H54 (cell line): ENCODE results near the gene KIAA0319L.

Source experiments
- DNase-seq: peaks from one replicate; pipeline ENCODE4 v3.0.0; 2011; ENCODE audit warnings: low spot score, mixed read lengths; ENCODE audit not compliant: insufficient read length
- FAIRE-seq: peaks from 3 replicates; lab custom pipeline; 2011; peaks lifted over from hg19 to GRCh38; lab: Jason Lieb, UNC
- POLR2A ChIP-seq: IDR thresholded peaks from 2 replicates; pipeline ENCODE4 v1.6.1; 2011; ENCODE audit warnings: low read depth, mild to moderate bottlenecking, low read length

Gene KIAA0319L

GRCh38 chr1:35564037-35564883, 7.1 kb upstream of the KIAA0319L start:
- no peak for TF ChIP-seq POLR2A
- peak; percentile 85 for DNase-seq
- FAIRE-seq: no peak

- DNase-seq (no peak), FAIRE-seq (no peak)
- no peak for TF ChIP-seq POLR2A
These were observed 6.0 kb upstream of the KIAA0319L start for GRCh38 chr1:35563166-35563565.

- no peak for TF ChIP-seq POLR2A
- FAIRE-seq: no peak
- DNase-seq: no peak
These were observed 4.9 kb upstream of the KIAA0319L start for GRCh38 chr1:35561972-35562680.

GRCh38 chr1:35561297-35561971, 4.2 kb upstream of the KIAA0319L start:
- TF ChIP-seq POLR2A: no peak
- no peak for DNase-seq
- no peak for FAIRE-seq

- TF ChIP-seq POLR2A: no peak
- DNase-seq: no peak
- no peak for FAIRE-seq
These were observed 3.3 kb upstream of the KIAA0319L start for GRCh38 chr1:35560256-35561225.

DNA sequence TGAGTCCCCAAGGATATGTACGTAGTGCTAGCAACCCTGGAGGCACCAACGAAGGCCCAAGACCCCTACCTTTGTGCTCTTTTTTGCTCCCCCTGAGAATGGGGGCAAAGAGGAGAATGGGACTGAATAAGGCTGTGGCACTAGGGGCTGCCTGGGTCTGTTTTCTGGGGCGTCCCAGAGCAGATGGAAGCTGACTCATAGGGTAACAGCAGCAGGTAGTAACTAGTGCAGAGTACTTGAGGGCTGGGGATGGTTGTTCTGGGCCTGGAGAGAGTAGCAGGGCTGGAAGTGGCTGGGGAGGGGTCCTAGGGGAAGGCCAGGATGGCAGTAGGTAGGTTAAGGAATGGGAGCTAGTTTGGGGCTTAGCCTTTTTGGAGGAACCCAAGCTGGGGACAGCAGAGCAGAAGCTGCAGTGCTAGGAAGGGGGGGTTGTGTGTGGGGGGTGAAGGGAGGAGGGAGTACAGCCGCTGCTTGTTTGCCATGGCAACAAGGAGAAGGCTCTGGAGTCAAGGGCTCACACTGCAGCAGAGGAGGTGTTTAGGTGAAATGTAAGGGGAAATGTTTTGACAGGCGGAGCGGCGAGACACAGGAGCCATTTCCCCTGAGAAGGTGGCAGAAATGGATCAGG, 2.2 kb upstream of the KIAA0319L start:
- no peak for TF ChIP-seq POLR2A
- DNase-seq (no peak), FAIRE-seq (no peak)

- no peak for DNase-seq
- no peak for FAIRE-seq
- no peak for TF ChIP-seq POLR2A
These were observed 1.4 kb upstream of the KIAA0319L start for GRCh38 chr1:35558374-35559316.

- FAIRE-seq (no peak), DNase-seq (peak; percentile 90)
- peak; percentile 90 for TF ChIP-seq POLR2A
These were observed 589 bp upstream of the KIAA0319L start, which contains the start of gene NCDN for GRCh38 chr1:35557611-35558373. Gene NCDN (plus strand): TSS chr1:35557799. CDS start chr1:35558191, 392 bp downstream.

DNA sequence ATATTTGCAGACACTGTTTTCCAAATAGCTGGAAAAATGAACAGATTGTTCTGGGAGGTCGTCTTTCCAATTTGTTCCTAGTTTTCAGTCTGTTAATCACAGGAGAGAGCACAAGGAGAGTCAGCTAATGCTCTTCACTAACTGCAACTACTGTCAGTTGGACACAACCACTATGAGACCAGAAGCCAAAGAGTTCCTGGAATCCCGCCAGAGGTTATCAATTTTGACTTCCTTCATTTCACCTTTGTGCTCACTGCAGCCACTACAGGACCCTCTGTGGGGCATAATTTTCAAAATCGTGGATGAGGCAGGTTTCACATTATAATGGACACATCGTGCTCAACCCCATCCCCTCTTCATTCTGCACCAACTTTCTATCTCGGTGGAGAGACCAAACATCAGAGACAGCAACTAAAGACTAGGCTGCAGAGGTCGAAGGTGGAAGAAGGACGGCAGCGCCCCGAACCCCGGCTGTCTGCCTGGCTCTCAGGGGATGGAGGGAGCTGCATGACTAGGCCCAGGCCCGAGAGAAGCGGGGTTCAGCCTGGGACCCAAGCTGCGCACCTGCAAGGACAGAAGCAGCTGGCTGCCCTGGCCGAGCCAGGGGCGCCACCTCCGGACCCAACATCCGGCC, 602 bp downstream of the KIAA0319L start:
- DNase-seq (no peak), FAIRE-seq (no peak)
- no peak for TF ChIP-seq POLR2A

DNA sequence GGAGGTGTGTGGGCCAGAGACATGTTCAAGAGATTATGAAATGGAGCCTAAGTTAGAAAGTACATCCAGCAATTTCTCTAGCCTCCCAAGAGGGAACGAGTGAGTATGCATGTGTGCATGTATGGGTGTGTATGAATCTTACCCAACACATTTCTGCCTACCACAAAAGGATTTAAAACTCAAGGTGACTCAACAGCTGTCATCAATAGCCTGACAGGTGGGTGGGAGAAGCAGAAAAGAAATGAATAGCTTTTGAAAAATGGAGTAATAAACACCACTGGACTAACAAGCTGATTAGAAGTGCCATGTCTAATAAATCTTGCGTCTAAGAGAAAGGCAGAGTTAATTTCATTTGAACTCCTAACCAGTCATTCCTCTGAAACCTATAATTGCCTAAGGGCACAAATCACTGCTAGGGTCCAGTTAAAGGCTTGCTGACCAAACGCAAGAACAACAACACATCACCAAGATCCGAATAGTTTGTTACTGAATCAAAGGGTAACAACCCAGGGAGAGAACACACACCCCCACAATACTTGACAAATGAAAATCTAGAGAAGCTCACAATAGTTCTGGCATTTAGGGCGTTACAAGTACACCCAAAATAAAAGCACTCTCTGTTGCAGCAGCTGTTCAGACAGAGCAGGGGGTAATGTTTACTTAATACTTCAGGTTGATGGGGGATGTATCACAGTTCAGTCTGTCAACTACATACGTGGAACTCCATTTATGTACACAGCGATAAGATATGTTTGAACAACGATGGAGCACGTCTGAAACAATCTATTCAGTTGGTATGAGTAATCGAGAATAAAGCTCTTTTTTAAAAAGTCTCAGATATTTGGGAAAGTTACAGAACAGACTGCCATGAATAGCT, 1.4 kb downstream of the KIAA0319L start:
- FAIRE-seq (peak; percentile 64), DNase-seq (no peak)
- TF ChIP-seq POLR2A: no peak
